WTC11 (cell line): ENCODE measurements around the gene LDAH.

Source experiments
- CTCF ChIP-seq: fragments of 200-600 bp; IDR thresholded peaks from 2 replicates; pipeline ENCODE4 v1.8.0; 2022; ENCODE audit warnings: antibody characterized with exemption
- ELF4 ChIP-seq: sonication (generic); formaldehyde crosslinking; IDR thresholded peaks from 2 replicates; pipeline ENCODE4 v1.8.1; 2022; ENCODE audit warnings: low read depth, mild to moderate bottlenecking, moderate library complexity, missing genetic modification reagents
- FOXJ3 ChIP-seq: sonication (generic); formaldehyde crosslinking; IDR thresholded peaks from 2 replicates; pipeline ENCODE4 v1.9.0; 2021; ENCODE audit warnings: missing genetic modification reagents, mild to moderate bottlenecking, borderline replicate concordance
- IRF2 ChIP-seq: sonication (generic); formaldehyde crosslinking; IDR thresholded peaks from 2 replicates; pipeline ENCODE4 v1.8.0; 2022; ENCODE audit warnings: low read depth, missing genetic modification reagents, borderline replicate concordance
- NR1H2 ChIP-seq: sonication (generic); formaldehyde crosslinking; IDR thresholded peaks from 2 replicates; pipeline ENCODE4 v1.9.0; 2021; ENCODE audit warnings: mild to moderate bottlenecking, moderate library complexity, missing genetic modification reagents
- RELA ChIP-seq: sonication (generic); formaldehyde crosslinking; IDR thresholded peaks from 2 replicates; pipeline ENCODE4 v1.8.1; 2022; ENCODE audit warnings: missing genetic modification reagents, mild to moderate bottlenecking, borderline replicate concordance
- SMAD3 ChIP-seq: sonication (generic); formaldehyde crosslinking; IDR thresholded peaks from 2 replicates; pipeline ENCODE4 v1.8.0; 2022; ENCODE audit warnings: missing genetic modification reagents, mild to moderate bottlenecking, borderline replicate concordance
- ZNF416 ChIP-seq: fragments of 250-450 bp; sonication (Bioruptor Pico); IDR thresholded peaks from 2 replicates; pipeline ENCODE4 v1.9.0; 2021; ENCODE audit warnings: mild to moderate bottlenecking, inconsistent platforms
- TF ChIP-seq, protein P1 (sequence below): sonication (generic); formaldehyde crosslinking; IDR thresholded peaks from 2 replicates; pipeline ENCODE4 v1.8.0; 2022; ENCODE audit warnings: mild to moderate bottlenecking, missing genetic modification reagents
- TF ChIP-seq, protein P2 (sequence below): fragments of 250-450 bp; sonication (Bioruptor Pico); IDR thresholded peaks from 2 replicates; pipeline ENCODE4 v1.9.0; 2021; ENCODE audit warnings: mild to moderate bottlenecking, borderline replicate concordance
- TF ChIP-seq, protein P3 (sequence below): sonication (generic); formaldehyde crosslinking; IDR thresholded peaks from 2 replicates; pipeline ENCODE4 v1.8.1; 2023; ENCODE audit warnings: mild to moderate bottlenecking, missing genetic modification reagents

GRCh38 chr2:20643060-20643459 lies 179.8 kb downstream of the LDAH start:
- TF ChIP-seq NR1H2 (CRISPR knock-in tag) (no peak), RELA (CRISPR knock-in tag) (no peak), CTCF (no peak), FOXJ3 (no peak), SMAD3 (CRISPR knock-in tag) (no peak), ELF4 (no peak), ZNF416 (CRISPR knock-in tag) (no peak), IRF2 (no peak)
- TF ChIP-seq, protein P1, sequence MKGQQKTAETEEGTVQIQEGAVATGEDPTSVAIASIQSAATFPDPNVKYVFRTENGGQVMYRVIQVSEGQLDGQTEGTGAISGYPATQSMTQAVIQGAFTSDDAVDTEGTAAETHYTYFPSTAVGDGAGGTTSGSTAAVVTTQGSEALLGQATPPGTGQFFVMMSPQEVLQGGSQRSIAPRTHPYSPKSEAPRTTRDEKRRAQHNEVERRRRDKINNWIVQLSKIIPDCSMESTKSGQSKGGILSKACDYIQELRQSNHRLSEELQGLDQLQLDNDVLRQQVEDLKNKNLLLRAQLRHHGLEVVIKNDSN (CRISPR knock-in tag) = no peak
- TF ChIP-seq, protein P2, sequence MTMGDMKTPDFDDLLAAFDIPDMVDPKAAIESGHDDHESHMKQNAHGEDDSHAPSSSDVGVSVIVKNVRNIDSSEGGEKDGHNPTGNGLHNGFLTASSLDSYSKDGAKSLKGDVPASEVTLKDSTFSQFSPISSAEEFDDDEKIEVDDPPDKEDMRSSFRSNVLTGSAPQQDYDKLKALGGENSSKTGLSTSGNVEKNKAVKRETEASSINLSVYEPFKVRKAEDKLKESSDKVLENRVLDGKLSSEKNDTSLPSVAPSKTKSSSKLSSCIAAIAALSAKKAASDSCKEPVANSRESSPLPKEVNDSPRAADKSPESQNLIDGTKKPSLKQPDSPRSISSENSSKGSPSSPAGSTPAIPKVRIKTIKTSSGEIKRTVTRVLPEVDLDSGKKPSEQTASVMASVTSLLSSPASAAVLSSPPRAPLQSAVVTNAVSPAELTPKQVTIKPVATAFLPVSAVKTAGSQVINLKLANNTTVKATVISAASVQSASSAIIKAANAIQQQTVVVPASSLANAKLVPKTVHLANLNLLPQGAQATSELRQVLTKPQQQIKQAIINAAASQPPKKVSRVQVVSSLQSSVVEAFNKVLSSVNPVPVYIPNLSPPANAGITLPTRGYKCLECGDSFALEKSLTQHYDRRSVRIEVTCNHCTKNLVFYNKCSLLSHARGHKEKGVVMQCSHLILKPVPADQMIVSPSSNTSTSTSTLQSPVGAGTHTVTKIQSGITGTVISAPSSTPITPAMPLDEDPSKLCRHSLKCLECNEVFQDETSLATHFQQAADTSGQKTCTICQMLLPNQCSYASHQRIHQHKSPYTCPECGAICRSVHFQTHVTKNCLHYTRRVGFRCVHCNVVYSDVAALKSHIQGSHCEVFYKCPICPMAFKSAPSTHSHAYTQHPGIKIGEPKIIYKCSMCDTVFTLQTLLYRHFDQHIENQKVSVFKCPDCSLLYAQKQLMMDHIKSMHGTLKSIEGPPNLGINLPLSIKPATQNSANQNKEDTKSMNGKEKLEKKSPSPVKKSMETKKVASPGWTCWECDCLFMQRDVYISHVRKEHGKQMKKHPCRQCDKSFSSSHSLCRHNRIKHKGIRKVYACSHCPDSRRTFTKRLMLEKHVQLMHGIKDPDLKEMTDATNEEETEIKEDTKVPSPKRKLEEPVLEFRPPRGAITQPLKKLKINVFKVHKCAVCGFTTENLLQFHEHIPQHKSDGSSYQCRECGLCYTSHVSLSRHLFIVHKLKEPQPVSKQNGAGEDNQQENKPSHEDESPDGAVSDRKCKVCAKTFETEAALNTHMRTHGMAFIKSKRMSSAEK (CRISPR knock-in tag) = no peak
- TF ChIP-seq, protein P3, sequence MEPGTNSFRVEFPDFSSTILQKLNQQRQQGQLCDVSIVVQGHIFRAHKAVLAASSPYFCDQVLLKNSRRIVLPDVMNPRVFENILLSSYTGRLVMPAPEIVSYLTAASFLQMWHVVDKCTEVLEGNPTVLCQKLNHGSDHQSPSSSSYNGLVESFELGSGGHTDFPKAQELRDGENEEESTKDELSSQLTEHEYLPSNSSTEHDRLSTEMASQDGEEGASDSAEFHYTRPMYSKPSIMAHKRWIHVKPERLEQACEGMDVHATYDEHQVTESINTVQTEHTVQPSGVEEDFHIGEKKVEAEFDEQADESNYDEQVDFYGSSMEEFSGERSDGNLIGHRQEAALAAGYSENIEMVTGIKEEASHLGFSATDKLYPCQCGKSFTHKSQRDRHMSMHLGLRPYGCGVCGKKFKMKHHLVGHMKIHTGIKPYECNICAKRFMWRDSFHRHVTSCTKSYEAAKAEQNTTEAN (CRISPR knock-in tag) = no peak
